Colonic mucosa (tissue), 4 donors: ENCODE results near the gene LAMC1. TPM values are rescaled to one million over a fixed set of nuclear protein-coding genes. Genes with fewer than 3 reads are reported as not detected.

Experiments
- DNase-seq: peaks from one replicate; pipeline ENCODE4 v3.0.0-alpha.2; 2020
- H3K27ac ChIP-seq: fragments of 200-600 bp; one replicate; pipeline ENCODE4 v1.8.0; 2021
- H3K27me3 ChIP-seq: fragments of 200-600 bp; one replicate; pipeline ENCODE4 v1.8.0; 2021
- H3K36me3 ChIP-seq: fragments of 200-600 bp; one replicate; pipeline ENCODE4 v1.8.0; 2021
- H3K4me1 ChIP-seq: fragments of 200-600 bp; one replicate; pipeline ENCODE4 v1.8.0; 2021; ENCODE audit warnings: mild to moderate bottlenecking
- H3K4me3 ChIP-seq: fragments of 200-600 bp; one replicate; pipeline ENCODE4 v1.8.0; 2021
- H3K9ac ChIP-seq, 2 donors: one replicate each; pipeline ENCODE4 v1.7.0; 2013; ENCODE audit warnings: control low read depth in 2 of 2, low read depth in 2 of 2, low read length in 2 of 2
- H3K9me3 ChIP-seq: fragments of 200-600 bp; one replicate; pipeline ENCODE4 v1.8.0; 2021
- CTCF ChIP-seq: fragments of 200-600 bp; IDR thresholded peaks from one replicate; pipeline ENCODE4 v1.8.0; 2022; ENCODE audit warnings: antibody characterized with exemption, mild to moderate bottlenecking
- intact Hi-C: fragments of 100-400 bp; cut with DNase I; formaldehyde crosslinking; loops from one replicate; pipeline ENCODE4 v1.14.1; 2022
- total RNA-seq, 2 donors: library from RNA; stranded (reverse); fragmentation: NEBNext Ultra II Directional in 1 of 2; extraction: Animal tissue kit (Norgen Biotek cat#: 25700) in 1 of 2; gene quantifications; one replicate each; pipeline ENCODE4 v1.2.1, GENCODE V29; 2021
- donor health status: healthy.
- donor health status: DM: no; HTN: no; CAD: no.
- donor health status: DM: no; HTN: no; CAD: no.

LAMC1 gene
- total RNA-seq, 2 donors from 2014 or later, result 28.0 to 54.6 TPM

- no peak for DNase-seq
- Histone ChIP-seq H3K36me3 (no peaks in the 10 kb centered on the region), H3K27ac (peak overlapping the region; percentile 91), H3K9ac (peak overlapping the region; percentile 82 to 95), H3K4me3 (peak overlapping the region; percentile 69), H3K4me1 (no peaks in the 10 kb centered on the region), H3K9me3 (no peaks in the 10 kb centered on the region), H3K27me3 (no peaks in the 10 kb centered on the region)
- no peak for TF ChIP-seq CTCF
- intact Hi-C loops, result loop anchor here (5.0 kb wide), 1 partner anchor 62 kb away; no protein-coding TSS in a partner anchor
These were observed 1.2 kb downstream of the LAMC1 start for GRCh38 chr1:183024317-183025009.

GRCh38 chr1:183025010-183025337 is 1.8 kb downstream of the LAMC1 start:
- no peaks in the 10 kb centered on the region for H3K4me1 ChIP-seq
- H3K27ac ChIP-seq, result peak overlapping the region; percentile 91
- H3K4me3 ChIP-seq, result peak overlapping the region; percentile 69
- intact Hi-C loops, result no loop called here
- TF ChIP-seq CTCF, result no peak
- peak overlapping the region in 1 of 2 donors; percentile 82 for H3K9ac ChIP-seq
- H3K27me3 ChIP-seq, result no peaks in the 10 kb centered on the region
- H3K9me3 ChIP-seq, result no peaks in the 10 kb centered on the region
- H3K36me3 ChIP-seq, result no peaks in the 10 kb centered on the region
- DNase-seq, result no peak

- intact Hi-C loops, result no loop called here
- no peak for TF ChIP-seq CTCF
- H3K27me3 ChIP-seq, result no peaks in the 10 kb centered on the region
- H3K36me3 ChIP-seq, result no peaks in the 10 kb centered on the region
- peak overlapping the region; percentile 91 for H3K27ac ChIP-seq
- no peak overlapping the region for H3K4me3 ChIP-seq
- no peaks in the 10 kb centered on the region for H3K4me1 ChIP-seq
- H3K9me3 ChIP-seq, result no peaks in the 10 kb centered on the region
- no peak overlapping the region for H3K9ac ChIP-seq
- DNase-seq, result no peak
These were observed 2.9 kb downstream of the LAMC1 start for GRCh38 chr1:183025782-183026774.

DNA sequence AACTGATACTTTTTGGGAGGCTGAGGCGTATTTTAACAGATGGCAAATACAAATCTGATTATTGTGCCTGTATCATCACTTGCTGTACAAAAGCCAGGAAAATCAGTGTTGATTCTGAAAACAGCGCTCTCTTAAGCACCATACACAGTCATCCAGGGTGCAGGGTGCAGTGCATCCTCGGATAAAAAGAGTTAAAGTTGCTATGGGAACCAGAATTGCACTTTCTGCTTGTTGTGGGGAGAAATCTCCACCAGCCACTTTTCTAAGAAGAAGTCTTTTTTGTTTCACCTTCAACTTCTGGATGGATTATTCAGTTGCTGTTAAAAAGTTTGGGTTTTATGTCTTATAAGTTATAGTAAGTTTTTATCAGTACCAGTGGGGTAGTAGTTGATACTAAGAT is 3.8 kb downstream of the LAMC1 start:
- Histone ChIP-seq H3K9ac (no peak overlapping the region), H3K4me3 (peak overlapping the region; percentile 5), H3K27me3 (no peaks in the 10 kb centered on the region), H3K9me3 (no peaks in the 10 kb centered on the region), H3K36me3 (no peaks in the 10 kb centered on the region), H3K27ac (no peak overlapping the region), H3K4me1 (no peaks in the 10 kb centered on the region)
- DNase-seq, result no peak
- no peak for TF ChIP-seq CTCF
- intact Hi-C loops, result no loop called here

GRCh38 chr1:183027791-183028190 is 4.6 kb downstream of the LAMC1 start:
- no peak for TF ChIP-seq CTCF
- Histone ChIP-seq H3K27ac (no peak overlapping the region), H3K27me3 (no peaks in the 10 kb centered on the region), H3K9me3 (no peaks in the 10 kb centered on the region), H3K4me1 (no peaks in the 10 kb centered on the region), H3K9ac (no peak overlapping the region), H3K4me3 (no peak overlapping the region), H3K36me3 (no peaks in the 10 kb centered on the region)
- no peak for DNase-seq
- intact Hi-C loops, result no loop called here
